GM21786 (cell line): ENCODE measurements around the gene NAGS.
"Not testable (repeated sequence)": the region's sequence is repeated elsewhere in the genome, so short reads cannot be mapped to it uniquely, and the experiment has no call there.

Source experiments
- ATAC-seq: cut with Tn5 transposase; IDR thresholded peaks from one replicate; pipeline ENCODE4 v1.9.1; 2021; ENCODE audit not compliant: unreplicated experiment

The NAGS gene

DNA sequence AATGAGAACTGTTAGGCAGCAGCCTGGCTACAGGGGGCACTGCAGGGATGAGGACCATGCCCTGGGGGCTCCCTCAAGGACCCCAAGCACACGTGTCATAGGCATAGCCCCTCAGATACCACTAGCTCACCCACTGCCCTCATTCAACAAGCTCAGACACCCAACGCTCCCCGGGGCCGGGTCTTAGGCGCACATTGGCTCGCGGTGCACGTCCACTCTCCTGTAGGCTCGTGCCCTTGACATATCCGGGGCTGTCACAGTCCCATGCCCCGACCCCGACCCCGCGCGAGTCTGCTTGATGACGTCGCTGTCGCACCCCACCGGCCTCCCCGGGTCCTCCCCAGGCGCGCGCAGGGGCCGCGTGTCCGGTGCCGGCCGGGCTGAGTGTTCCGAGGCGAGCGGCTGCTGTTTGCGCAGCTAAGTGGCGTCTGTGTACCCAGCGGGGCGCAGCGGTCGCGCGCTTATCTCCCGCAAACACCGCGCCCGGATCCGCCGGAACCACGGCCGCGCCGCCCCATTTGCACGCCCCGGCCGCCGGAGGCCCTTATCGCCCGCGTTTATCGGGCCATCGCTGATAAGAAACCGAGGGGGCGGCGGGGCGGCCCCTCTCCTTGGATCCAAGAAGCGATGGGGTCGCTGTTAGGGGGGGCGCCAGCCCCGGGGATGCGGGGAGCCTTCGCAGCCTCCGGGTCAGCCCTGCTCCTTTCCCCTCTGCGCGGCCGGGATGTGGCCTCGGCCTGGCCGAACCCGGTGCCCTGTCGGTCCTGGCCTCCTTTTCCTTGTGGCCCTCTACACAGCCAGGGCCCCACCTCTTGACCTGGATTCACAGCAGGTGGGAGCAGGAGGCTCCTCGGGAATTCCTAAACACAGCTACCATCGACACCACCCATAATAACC is 20.7 kb upstream of the NAGS start:
- ATAC-seq: no peak

DNA sequence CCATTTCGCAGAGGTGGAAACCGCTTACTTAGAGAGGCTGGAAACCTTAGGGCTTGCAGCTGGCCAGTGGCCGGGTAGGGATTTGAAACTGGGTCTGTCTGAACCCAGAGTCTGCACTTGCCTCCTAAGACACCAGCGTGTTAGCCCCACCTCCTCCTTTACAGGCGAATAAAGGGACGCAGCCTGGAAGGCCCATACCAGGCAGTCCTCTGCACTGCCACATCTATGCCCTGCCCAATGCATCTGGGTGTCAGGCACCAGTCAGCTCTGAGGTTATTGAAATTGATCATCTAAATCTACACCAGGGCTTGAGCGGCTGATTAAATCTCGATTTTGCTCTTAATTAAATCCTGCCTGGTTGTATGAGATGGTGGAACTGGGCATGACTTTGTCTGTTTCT is 19.9 kb upstream of the NAGS start:
- no peak for ATAC-seq

DNA sequence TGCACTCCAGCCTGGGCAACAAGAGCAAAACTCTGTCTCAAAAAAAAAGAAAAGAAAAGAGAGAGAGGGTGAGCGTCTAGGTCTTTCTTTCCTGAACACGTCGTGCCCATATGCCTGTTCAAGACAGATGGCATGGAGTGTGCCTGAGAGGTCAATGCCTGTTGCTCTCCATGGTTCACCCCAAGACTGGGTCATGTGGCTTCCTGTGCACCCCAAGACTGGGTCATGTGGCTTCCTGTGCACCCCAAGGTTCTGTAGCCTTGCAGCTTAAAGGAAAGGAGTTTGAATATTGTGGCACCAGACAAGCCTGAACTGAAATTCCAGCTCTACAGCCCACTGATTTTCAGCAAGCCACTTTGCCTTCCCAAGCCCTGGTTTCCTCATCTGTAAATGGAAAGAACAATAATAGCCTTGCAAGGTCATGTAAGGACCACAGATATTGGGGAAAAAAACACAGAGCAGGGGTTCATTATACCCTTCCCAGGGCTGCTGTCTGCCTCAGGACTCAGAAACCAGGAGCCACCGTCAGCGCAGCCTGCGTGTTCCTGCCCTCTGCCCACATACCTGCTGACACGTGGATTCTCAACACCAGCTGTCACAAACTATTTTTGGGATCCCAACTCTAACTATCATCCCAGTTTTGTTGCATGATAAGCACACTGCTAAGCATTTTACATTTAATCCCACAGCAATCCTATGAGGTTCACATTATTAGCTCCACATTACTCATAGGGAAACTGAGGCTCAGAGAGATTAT is 18.0 kb upstream of the NAGS start:
- no peak for ATAC-seq

DNA sequence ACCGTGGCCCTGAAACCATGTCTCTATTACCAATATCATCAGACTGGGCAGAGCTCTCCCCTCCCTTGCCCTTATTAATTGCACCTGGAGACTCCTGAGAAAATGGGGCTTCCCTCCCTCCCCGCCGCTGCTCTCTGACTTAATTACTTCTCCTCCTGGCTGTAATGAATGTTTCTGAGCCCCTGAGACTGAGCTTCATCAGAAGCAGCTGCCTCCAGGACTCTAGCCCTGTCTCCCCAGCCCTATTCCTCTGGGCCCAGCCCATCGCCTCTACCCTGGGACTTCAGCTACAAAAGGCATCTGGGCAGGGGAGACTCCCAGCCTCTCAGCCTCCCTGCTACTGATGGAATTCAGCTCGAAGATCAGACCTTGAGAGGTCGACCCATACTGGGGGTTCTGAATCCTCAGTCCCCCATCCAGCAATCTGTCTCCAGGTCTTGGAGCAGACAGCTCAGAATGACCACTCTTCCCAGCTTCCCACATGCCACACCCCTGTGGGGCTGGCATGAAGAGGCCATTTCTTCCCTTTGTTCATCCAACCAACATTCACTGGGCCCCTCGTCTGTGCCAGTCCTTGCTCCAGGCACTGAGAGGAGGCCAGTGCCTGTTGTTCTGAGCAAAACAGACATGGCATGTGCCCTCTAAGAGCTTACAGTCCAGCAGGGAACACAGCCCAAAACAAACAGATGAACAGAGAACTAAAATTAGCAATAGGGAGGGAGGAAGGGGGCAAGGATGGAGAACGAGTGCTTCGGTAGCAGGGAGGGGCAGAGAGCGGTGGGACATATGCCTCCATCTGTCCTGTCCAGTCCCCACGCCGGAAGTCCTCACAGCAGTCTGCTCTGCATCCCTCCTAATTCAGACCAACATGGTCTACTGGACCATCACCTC is 17.0 kb upstream of the NAGS start:
- no peak for ATAC-seq

DNA sequence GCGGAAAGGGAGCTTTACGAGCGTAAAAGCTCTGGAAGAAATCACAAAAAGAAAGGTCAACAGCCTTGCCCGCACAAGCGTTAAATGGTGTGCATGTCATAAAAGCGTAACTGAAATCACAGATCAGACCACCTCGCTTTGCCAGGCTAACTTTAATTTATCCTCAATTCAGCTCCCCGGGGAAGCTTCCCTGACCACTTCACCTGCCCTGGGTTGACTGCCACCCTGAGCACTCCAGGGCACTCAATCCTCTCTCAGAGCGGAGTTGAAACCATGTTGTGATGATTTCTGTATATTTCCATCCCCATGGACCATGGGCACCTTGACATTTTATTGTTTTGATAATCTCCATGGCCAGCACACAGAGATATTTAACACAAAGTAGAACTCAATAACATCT is 16.1 kb upstream of the NAGS start:
- ATAC-seq: no peak

DNA sequence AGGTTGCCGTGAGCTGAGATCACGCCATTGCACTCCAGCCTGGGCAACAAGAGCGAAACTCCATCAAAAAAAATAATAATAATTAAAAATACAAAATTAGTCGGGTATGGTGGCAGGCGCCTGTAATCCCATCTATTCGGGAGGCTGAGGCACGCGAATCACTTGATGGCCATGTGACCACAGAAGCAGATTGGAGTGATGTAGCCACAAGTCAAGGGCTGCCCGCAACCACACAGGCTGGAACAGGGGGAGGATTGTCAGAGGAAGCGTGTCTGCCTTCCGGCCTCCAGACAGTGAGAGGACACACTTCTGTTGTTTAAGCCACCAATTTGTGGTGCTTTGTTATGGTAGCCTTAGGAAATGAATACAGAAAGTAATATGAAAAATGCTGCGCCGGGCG is 11.8 kb upstream of the NAGS start:
- ATAC-seq: no peak

DNA sequence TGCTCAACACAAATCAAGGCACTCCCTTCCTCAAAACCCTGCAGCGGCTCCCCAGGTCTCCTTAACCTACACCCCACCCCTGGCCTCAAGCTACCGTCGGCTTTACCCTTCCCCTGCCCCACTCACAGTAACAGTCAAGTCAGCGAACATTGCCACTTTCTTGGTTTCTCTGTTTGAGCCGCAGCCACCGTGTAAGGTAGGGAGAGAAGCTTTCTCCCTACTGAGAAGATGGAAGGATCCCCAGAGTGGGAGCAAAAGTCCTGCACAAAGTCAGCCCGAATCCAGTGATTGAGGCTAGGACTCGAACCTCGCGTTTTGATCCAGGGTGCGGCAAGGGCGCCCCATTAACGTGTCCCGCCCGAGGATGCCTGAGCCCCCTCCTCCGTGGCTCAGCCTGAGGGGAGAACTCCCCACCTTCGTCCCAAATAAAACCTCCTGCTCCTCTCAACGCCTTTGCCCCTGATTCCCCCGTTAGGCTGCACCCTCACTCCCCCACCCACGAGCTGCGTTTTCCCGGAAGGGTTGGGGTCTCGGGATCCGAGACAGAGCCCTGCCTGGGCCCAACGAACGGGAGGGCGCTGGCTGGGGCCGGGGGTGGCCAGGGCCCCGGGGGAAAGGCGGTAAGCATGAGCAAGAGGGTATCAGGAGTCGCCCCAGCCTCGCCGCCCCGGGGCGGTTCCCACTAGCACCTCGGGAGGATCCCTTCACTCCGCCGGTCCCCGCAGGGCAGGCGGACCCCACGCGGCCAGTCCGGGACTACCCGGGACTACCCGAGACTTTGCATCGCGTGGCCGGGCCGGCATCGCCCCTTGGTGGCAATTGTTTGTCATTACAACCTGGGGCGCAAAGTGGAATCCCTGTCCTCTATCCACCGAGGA is 9.9 kb upstream of the NAGS start:
- no peak for ATAC-seq

DNA sequence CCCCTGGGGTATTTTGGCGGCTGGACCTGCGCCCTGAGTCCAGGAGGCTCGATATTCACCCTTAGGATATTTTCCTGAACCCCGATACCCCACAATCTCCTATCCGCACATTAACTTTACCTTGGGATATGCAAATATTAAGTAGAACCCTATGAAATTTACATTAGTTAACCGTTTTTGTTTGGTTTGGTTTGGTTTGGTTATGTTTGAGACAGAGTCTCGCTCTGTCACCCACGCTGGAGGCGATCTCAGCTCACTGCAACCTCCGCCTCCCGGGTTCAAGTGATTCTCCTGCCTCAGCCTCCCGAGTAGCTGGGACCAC is 9.3 kb upstream of the NAGS start:
- ATAC-seq: no peak

DNA sequence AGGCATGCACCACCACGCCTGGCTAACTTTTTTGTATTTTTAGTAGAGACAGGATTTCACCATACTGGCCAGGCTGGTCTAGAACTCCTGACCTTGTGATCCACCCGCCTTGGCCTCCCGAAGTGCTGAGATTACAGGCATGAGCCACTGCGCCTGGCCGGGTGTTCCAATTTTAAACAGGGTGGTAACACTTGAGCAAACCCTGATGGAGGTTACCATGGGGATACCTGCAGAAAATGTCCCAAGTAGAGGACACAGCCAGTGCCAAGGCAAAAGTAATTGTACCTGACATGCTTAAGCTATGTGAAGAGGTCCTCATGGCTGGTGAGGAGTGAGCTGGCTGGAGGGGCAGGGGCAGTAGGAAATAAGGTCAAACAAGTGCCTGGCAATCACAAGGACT is 7.2 kb upstream of the NAGS start:
- ATAC-seq: not testable (repeated sequence)

DNA sequence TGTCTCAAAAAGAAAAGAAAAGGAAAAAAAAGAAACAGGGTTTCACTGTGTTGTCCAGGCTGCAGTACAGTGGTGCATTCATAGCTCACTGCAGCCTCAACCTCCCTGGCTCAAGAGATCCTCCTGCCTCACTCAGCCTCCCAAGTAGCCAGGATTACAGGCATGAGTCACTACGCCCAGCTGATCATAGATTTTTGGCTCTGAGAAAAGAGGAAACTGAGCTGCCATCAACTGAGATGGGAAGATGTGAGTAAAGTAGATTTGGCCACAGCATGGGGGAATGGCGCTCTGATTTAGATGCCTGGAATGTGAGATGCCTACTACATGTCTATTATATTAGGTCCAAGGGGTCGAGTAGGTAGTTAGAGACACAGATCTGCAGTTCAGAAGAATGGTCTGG is 5.9 kb upstream of the NAGS start:
- no peak for ATAC-seq

DNA sequence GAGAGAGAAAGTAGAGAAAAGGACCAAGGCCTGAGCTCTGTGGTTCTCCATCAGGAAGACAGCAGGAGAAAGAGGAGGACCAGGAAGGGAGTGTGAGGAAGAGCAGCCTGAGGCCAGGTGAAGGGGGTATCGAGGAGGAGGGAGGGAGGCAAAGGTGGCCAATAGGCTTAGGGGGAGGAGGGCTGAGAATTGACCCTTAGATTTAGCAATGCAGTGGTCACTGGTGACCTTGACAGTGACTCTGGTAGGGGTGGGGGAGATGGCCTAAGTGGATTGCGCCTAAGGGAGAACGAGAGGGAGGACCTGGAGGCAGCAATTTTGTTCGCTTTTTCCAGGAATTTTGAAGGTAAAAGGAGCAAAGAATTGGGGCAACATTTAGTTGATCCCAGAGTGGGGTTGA is 5.4 kb upstream of the NAGS start:
- ATAC-seq: no peak

DNA sequence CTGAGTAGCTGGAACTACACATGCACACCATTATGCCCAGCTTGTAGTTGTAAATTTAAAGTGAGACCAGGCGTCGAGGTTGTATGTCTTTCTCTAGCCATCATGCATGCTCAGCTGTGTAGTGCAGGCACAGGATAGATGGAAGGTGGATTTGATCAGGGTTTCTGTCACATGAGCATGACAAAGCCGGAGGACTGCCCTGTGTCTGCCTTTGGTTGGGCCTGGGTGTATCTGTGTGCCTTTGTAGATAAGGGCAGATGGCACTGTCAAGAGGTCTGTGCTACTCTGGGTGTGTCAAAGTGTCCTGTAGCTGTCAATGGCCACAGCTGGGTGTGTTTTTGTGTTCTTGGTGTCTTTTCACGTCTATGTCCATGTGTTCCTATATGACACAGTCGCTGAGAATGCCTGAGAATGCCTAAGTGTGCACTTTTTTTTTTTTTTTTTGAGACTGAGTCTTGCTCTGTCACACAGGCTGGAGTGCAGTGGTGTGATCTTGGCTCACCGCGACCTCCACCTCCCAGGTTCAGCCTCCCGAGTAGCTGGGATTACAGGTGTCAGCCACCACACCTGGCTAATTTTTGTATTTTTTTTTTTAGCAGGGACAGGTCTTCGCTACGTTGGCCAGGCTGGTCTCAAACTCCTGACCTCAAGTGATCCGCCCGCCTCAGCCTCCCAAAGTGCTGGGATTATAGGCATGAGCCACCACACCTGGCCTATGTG is 4.1 kb upstream of the NAGS start:
- no peak for ATAC-seq

DNA sequence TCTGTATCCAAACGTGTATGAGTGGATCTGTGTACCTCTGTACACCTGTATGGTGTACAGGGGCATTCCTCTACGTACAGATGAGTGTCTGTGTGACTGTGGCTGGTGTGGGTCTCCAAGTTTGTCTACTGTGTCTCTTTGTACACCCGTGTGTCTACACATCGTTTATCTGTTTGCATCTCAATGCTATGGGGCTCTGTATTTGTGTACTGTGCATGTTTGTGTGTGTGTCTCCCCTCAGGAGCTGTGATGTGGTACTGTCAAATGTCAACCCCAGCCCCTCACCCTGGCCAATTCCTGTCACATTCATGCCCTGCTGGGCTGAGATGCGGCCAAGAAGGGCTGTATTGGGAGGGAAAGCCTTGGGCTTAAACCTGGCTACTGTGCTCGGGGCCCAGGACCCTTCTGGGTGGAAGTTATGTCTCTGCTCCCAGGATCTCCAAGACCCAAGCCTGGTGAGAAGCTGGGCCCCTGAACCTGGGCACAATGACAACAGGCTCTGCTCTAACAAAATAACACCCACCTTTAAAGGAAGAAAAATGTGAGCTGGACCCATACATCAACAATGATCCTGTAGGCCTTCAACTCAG is 3.5 kb upstream of the NAGS start:
- no peak for ATAC-seq

DNA sequence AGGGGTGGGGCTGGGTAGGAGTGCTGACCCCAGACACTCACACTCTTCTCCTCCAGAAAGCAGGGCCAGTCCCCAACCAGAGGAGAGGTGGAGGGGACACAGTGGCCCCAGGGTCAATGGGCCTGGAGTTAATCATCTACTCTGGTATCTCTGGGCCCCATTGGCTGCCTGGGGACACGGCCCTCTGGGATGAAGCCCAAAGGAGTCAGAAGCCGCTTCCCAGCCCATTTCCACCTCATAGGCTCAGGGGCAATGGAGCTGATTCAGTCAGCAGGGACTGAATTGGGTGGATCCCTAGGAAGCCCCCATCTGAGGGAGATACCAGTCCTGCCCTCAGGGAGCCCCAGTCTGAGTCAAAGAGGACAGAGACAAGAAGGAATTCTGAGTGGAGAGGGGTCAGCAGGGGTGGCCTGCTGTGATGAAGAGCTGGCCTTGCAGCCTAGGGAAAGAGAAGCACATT is 2.9 kb upstream of the NAGS start:
- no peak for ATAC-seq

DNA sequence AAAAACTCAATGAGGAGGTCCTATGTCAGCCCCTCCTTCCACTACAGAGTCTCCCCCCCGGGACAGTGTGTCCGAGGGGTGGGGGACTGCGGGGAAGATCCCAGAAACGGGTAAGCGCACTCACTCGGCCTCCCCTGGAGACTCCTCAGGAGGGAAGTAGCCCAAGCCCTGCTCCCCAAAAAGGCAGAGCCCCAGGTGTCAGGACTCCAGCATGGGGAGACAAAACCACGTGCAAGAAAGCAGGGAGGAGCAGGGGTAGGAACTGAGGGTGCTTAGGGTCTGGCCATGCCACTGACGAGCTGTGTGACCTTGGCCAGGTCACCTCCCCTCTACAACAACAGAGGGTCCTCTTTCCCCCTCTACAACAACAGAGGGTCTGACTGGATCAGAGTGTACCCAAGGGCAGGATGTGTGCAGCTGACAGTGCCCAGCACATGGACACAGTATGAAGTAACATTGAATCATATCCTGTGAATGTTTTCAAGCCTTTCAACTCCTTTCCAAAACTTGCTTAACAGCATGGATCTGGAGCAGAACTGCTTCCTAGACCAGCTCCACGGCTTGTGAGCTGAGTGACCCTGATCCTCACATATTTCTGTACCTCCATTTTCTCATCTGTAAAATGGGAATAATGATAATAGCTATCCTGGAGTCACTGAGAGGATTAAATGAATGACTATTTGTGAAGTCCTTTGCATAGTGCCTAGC is 2.1 kb upstream of the NAGS start:
- ATAC-seq: no peak

DNA sequence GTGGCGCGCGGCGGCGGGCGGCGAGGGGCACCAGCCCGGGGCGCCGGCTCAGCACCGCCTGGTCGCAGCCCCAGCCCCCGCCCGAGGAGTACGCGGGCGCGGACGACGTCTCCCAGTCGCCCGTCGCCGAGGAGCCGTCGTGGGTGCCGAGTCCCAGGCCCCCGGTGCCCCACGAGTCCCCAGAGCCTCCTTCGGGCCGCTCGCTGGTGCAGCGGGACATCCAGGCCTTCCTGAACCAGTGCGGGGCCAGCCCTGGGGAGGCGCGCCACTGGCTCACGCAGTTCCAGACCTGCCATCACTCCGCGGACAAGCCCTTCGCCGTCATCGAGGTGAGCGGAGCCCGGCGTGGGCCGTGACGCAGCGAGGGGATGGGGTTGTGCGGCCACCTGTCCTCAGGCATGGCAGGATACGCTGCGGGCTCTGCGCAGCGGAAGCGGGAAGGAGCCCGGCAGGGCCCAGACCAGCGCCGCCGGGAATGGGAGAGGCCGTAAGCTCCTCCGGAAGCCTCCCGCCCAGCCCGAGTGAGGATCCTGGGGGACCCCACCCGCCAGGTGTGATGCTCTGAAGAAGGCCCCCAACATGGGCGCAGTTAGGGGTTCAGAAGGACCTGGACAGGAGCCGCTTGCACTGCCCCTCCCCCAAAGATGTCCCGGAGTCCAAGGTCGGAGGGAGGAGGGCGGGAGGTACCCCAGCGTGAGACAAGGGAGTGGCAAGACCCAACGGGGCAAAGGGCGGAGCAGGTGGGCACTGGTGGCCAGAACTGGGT is 522 bp downstream of the NAGS start:
- ATAC-seq: no peak

DNA sequence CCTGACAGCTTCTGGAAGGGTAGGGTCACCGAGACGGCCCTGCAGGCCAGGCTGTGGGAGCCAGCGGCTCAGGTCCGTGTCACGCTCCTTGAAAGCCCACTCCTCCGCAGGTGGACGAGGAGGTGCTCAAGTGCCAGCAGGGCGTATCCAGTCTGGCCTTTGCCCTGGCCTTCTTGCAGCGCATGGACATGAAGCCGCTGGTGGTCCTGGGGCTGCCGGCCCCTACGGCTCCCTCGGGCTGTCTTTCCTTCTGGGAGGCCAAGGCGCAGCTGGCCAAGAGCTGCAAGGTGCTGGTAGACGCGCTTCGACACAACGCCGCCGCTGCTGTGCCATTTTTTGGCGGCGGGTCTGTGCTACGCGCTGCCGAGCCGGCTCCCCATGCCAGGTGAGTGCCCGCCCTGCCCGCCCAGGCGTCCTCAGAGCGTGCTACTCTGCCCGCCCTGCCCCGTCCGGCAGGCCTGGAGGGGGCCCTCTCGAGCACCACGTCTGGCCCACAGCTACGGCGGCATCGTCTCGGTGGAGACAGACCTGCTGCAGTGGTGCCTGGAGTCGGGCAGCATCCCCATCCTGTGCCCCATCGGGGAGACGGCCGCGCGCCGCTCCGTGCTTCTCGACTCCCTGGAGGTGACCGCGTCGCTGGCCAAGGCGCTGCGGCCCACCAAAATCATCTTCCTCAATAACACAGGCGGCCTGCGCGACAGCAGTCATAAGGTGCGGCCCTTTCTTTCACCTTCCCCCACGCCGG is 1.3 kb downstream of the NAGS start:
- no peak for ATAC-seq

DNA sequence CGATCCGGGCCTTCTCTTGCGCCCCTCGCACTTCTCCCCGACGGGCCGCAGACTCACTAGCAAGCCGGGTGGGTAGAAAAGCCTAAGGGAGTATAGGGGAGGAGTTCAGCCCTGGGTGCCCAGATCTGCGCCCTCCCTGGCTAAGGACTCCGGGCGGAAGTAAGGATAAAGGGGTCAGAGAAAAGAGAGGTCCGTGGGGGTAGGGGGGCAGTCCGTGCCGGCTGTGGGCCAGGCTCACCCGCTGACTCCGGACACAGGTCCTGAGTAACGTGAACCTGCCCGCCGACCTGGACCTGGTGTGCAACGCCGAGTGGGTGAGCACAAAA is 1.8 kb downstream of the NAGS start:
- ATAC-seq: no peak
